ENCODE data around the gene MBD3L2.
A peak's percentile ranks its signal among the peaks of the same experiment; 100 is the strongest.
"Not testable (repeated sequence)": the region's sequence is repeated elsewhere in the genome, so short reads cannot be mapped to it uniquely, and the experiment has no call there.

The MBD3L2 gene

GRCh38 chr19:7049021-7049420 lies at the start of gene MBD3L2:
Gene MBD3L2 (plus strand): TSS chr19:7049321. CDS start chr19:7049374, 53 bp downstream.
- FAIRE-seq; DNase-seq (ENCODE audit: low spot score): not testable (repeated sequence)

GRCh38 chr19:6999933-7000332 lies 49.2 kb upstream of the MBD3L2 start:
- no peak for FAIRE-seq
- DNase-seq (ENCODE audit: low spot score) = peak; percentile 2

GRCh38 chr19:7000333-7000732 lies 48.8 kb upstream of the MBD3L2 start:
- FAIRE-seq (no peak), DNase-seq (ENCODE audit: low spot score) (no peak)

- FAIRE-seq (no peak), DNase-seq (ENCODE audit: low spot score) (no peak)
Observed at GRCh38 chr19:7000816-7001215, 48.3 kb upstream of the MBD3L2 start.

GRCh38 chr19:7004313-7004931 lies 44.7 kb upstream of the MBD3L2 start:
- FAIRE-seq (no peak), DNase-seq (ENCODE audit: low spot score) (peak; percentile 1)

GRCh38 chr19:7006135-7006704 lies 42.9 kb upstream of the MBD3L2 start:
- FAIRE-seq = no peak

GRCh38 chr19:7007859-7008258 lies 41.3 kb upstream of the MBD3L2 start:
- DNase-seq (ENCODE audit: low spot score) (peak; percentile 1), FAIRE-seq (no peak)

More at GRCh38 chr19:7006135-7006704, 42.9 kb upstream of the MBD3L2 start:
- DNase-seq (ENCODE audit: low spot score) = peak; percentile 1

GRCh38 chr19:7010722-7011593 lies 38.2 kb upstream of the MBD3L2 start:
- FAIRE-seq (no peak), DNase-seq (ENCODE audit: low spot score) (no peak)

GRCh38 chr19:7013678-7014077 lies 35.4 kb upstream of the MBD3L2 start:
- peak; percentile 37 for DNase-seq (ENCODE audit: low spot score)
- no peak for FAIRE-seq

GRCh38 chr19:7018828-7019227 lies 30.3 kb upstream of the MBD3L2 start:
- DNase-seq (ENCODE audit: low spot score) (no peak), FAIRE-seq (no peak)

GRCh38 chr19:7021331-7021730 lies 27.8 kb upstream of the MBD3L2 start, which contains the start of gene MBD3L2B:
Gene MBD3L2B (minus strand): TSS chr19:7021431. CDS start chr19:7021397, 34 bp downstream.
- not testable (repeated sequence) for DNase-seq (ENCODE audit: low spot score); FAIRE-seq

- not testable (repeated sequence) for FAIRE-seq
Observed at GRCh38 chr19:7028790-7029189, 20.3 kb upstream of the MBD3L2 start.

GRCh38 chr19:7030278-7030677 lies 18.8 kb upstream of the MBD3L2 start, which contains the start of gene MBD3L5:
Gene MBD3L5 (plus strand): TSS chr19:7030578. CDS start chr19:7030612, 34 bp downstream.
- DNase-seq (ENCODE audit: low spot score); FAIRE-seq: not testable (repeated sequence)

More at GRCh38 chr19:7028790-7029189, 20.3 kb upstream of the MBD3L2 start:
- not testable (repeated sequence) for DNase-seq (ENCODE audit: low spot score)

- DNase-seq (ENCODE audit: low spot score); FAIRE-seq: not testable (repeated sequence)
Observed at GRCh38 chr19:7040079-7040478, 9.0 kb upstream of the MBD3L2 start, which contains the start of gene MBD3L4. Gene MBD3L4 (minus strand): TSS chr19:7040179. CDS start chr19:7040144, 35 bp downstream.

- not testable (repeated sequence) for FAIRE-seq
Observed at GRCh38 chr19:7041563-7041962, 7.6 kb upstream of the MBD3L2 start.

GRCh38 chr19:7051421-7051820 lies 2.3 kb downstream of the MBD3L2 start:
- not testable (repeated sequence) for FAIRE-seq

More at GRCh38 chr19:7041563-7041962, 7.6 kb upstream of the MBD3L2 start:
- DNase-seq (ENCODE audit: low spot score) = not testable (repeated sequence)

GRCh38 chr19:7052896-7053295 lies 3.8 kb downstream of the MBD3L2 start:
- DNase-seq (ENCODE audit: low spot score); FAIRE-seq: not testable (repeated sequence)

More at GRCh38 chr19:7051421-7051820, 2.3 kb downstream of the MBD3L2 start:
- not testable (repeated sequence) for DNase-seq (ENCODE audit: low spot score)

GRCh38 chr19:7054635-7055368 lies 5.7 kb downstream of the MBD3L2 start:
- not testable (repeated sequence) for FAIRE-seq; DNase-seq (ENCODE audit: low spot score)

GRCh38 chr19:7055679-7056078 lies 6.6 kb downstream of the MBD3L2 start:
- FAIRE-seq; DNase-seq (ENCODE audit: low spot score): not testable (repeated sequence)

GRCh38 chr19:7056371-7056770 lies 7.2 kb downstream of the MBD3L2 start:
- not testable (repeated sequence) for DNase-seq (ENCODE audit: low spot score); FAIRE-seq

Data from RCC 7860 (cell line).